Effector memory CD8-positive, alpha-beta T cell (primary cell): Measurements from ENCODE around the gene GDI2.
"Not testable (repeated sequence)": the region's sequence is repeated elsewhere in the genome, so short reads cannot be mapped to it uniquely, and the experiment has no call there.

Source experiments
- ATAC-seq: fragments of 150-1000 bp; cut with Tn5 transposase; replicated peaks from 2 replicates; pipeline ENCODE4 v1.10.0; 2021; ENCODE audit warnings: mild to moderate bottlenecking, moderate library complexity
- DNase-seq, 3 experiments: peaks; one replicate each; pipeline ENCODE4 v3.0.0; 2021
- H3K27ac Mint-ChIP-seq, 2 donors: one replicate each; pipeline ENCODE4 v1.8.0; 2022; ENCODE audit warnings: mild to moderate bottlenecking in 2 of 2, mixed read lengths in 2 of 2, moderate library complexity in 2 of 2
- H3K27me3 Mint-ChIP-seq, 2 donors: one replicate each; pipeline ENCODE4 v1.8.0; 2022; ENCODE audit warnings: mixed read lengths in 2 of 2
- H3K36me3 Mint-ChIP-seq: one replicate; pipeline ENCODE4 v1.8.0; 2022; ENCODE audit warnings: mild to moderate bottlenecking, moderate library complexity, mixed read lengths; ENCODE audit not compliant: insufficient read depth
- H3K4me1 Mint-ChIP-seq, 2 donors: one replicate each; pipeline ENCODE4 v1.8.0; 2022; ENCODE audit warnings: low read depth in 2 of 2, mixed read lengths in 2 of 2
- H3K4me3 Mint-ChIP-seq, 2 donors: one replicate each; pipeline ENCODE4 v1.8.0; 2022; ENCODE audit warnings: mild to moderate bottlenecking in 2 of 2, mixed read lengths in 2 of 2, moderate library complexity in 2 of 2
- H3K9me3 Mint-ChIP-seq, 2 donors: one replicate each; pipeline ENCODE4 v1.8.0; 2022; ENCODE audit warnings: mixed read lengths in 2 of 2
- total RNA-seq, 9 experiments: gene quantifications; one replicate each; lab custom pipeline; 2026; lab: John Stamatoyannopoulos, UW

GDI2 gene
- 143 to 467 (median 278) reads per million in 9 experiments for total RNA-seq

- H3K9me3 Mint-ChIP-seq = no peaks in the 10 kb centered on the region
- peak; percentile 95 to 98 (median 97) for DNase-seq
- peak within 1 kb of the TSS; percentile 69 to 92 for H3K27ac Mint-ChIP-seq
- ATAC-seq = peak; percentile 90
- peak within 1 kb of the TSS; percentile 88 to 92 for H3K4me3 Mint-ChIP-seq
- H3K4me1 Mint-ChIP-seq = peaks cover 29 to 48% of the 10 kb centered on the region in 2 donors
- H3K36me3 Mint-ChIP-seq = peaks cover 14% of the 10 kb centered on the region
- H3K27me3 Mint-ChIP-seq = no peaks in the 10 kb centered on the region
Measured at GRCh38 chr10:5813341-5814109, at the start of gene GDI2. TSS of gene GDI2 (minus strand) at chr10:5813434. CDS start at chr10:5813258, 176 bp downstream.

- no peak for DNase-seq
- Mint-ChIP-seq H3K36me3 (no peaks in the 10 kb centered on the region), H3K4me3 (no peak overlapping the region), H3K9me3 (no peaks in the 10 kb centered on the region), H3K4me1 (no peaks in the 10 kb centered on the region), H3K27ac (no peak overlapping the region), H3K27me3 (no peaks in the 10 kb centered on the region)
- ATAC-seq = peak; percentile 24
Measured at GRCh38 chr10:5862360-5862961, 49.2 kb upstream of the GDI2 start.

GRCh38 chr10:5860066-5860465 is 46.8 kb upstream of the GDI2 start:
- Mint-ChIP-seq H3K27me3 (peaks cover 5 to 7% of the 10 kb centered on the region in 2 donors), H3K4me1 (no peaks in the 10 kb centered on the region), H3K27ac (no peak overlapping the region), H3K4me3 (no peak overlapping the region), H3K9me3 (no peaks in the 10 kb centered on the region), H3K36me3 (no peaks in the 10 kb centered on the region)
- ATAC-seq (no peak), DNase-seq (no peak)

GRCh38 chr10:5858811-5859210 is 45.6 kb upstream of the GDI2 start:
- DNase-seq (no peak), ATAC-seq (no peak)
- no peak overlapping the region for H3K4me3 Mint-ChIP-seq
- H3K36me3 Mint-ChIP-seq = no peaks in the 10 kb centered on the region
- H3K4me1 Mint-ChIP-seq = no peaks in the 10 kb centered on the region
- H3K27me3 Mint-ChIP-seq = peaks cover 10 to 15% of the 10 kb centered on the region in 2 donors
- H3K9me3 Mint-ChIP-seq = no peaks in the 10 kb centered on the region
- H3K27ac Mint-ChIP-seq = peak overlapping the region in 1 of 2 donors; percentile 49

- no peak for DNase-seq
- Mint-ChIP-seq H3K9me3 (no peaks in the 10 kb centered on the region), H3K4me1 (no peaks in the 10 kb centered on the region), H3K36me3 (peaks cover under 1% of the 10 kb centered on the region), H3K4me3 (no peak overlapping the region), H3K27ac (no peak overlapping the region), H3K27me3 (peaks cover 19 to 30% of the 10 kb centered on the region in 2 donors)
- no peak for ATAC-seq
Measured at GRCh38 chr10:5856701-5857004, 43.4 kb upstream of the GDI2 start.

- DNase-seq = no peak
- no peak overlapping the region for H3K27ac Mint-ChIP-seq
- no peaks in the 10 kb centered on the region for H3K4me1 Mint-ChIP-seq
- no peaks in the 10 kb centered on the region for H3K9me3 Mint-ChIP-seq
- peaks cover 3% of the 10 kb centered on the region for H3K36me3 Mint-ChIP-seq
- ATAC-seq = no peak
- no peak overlapping the region for H3K4me3 Mint-ChIP-seq
- H3K27me3 Mint-ChIP-seq = peaks cover 19 to 30% of the 10 kb centered on the region in 2 donors
Measured at GRCh38 chr10:5855979-5856700, 42.9 kb upstream of the GDI2 start.

GRCh38 chr10:5854131-5854475 is 40.9 kb upstream of the GDI2 start:
- no peak overlapping the region for H3K27ac Mint-ChIP-seq
- no peak for DNase-seq

GRCh38 chr10:5846667-5847066 is 33.4 kb upstream of the GDI2 start:
- not testable (repeated sequence) for H3K9me3 Mint-ChIP-seq, ATAC-seq, H3K4me3 Mint-ChIP-seq, H3K27me3 Mint-ChIP-seq, H3K36me3 Mint-ChIP-seq, H3K27ac Mint-ChIP-seq, H3K4me1 Mint-ChIP-seq, DNase-seq

More at GRCh38 chr10:5854131-5854475, 40.9 kb upstream of the GDI2 start:
- H3K4me1 Mint-ChIP-seq = no peaks in the 10 kb centered on the region
- no peak for ATAC-seq
- H3K27me3 Mint-ChIP-seq = peaks cover 19 to 30% of the 10 kb centered on the region in 2 donors
- H3K36me3 Mint-ChIP-seq = peaks cover 3% of the 10 kb centered on the region
- H3K9me3 Mint-ChIP-seq = no peaks in the 10 kb centered on the region
- H3K4me3 Mint-ChIP-seq = no peak overlapping the region

- H3K27ac Mint-ChIP-seq = no peak overlapping the region
- no peak for DNase-seq
- no peak for ATAC-seq
- no peaks in the 10 kb centered on the region for H3K9me3 Mint-ChIP-seq
- no peak overlapping the region for H3K4me3 Mint-ChIP-seq
- H3K36me3 Mint-ChIP-seq = no peaks in the 10 kb centered on the region
- H3K4me1 Mint-ChIP-seq = peaks cover 6% of the 10 kb centered on the region in 2 donors
- peaks cover 16 to 24% of the 10 kb centered on the region in 2 donors for H3K27me3 Mint-ChIP-seq
Measured at GRCh38 chr10:5844345-5845055, 31.3 kb upstream of the GDI2 start.

- Mint-ChIP-seq H3K9me3 (no peaks in the 10 kb centered on the region), H3K4me1 (peaks cover 6% of the 10 kb centered on the region in 2 donors)
- no peak for ATAC-seq
Measured at GRCh38 chr10:5843686-5844344, 30.6 kb upstream of the GDI2 start.

GRCh38 chr10:5841965-5842364 is 28.7 kb upstream of the GDI2 start:
- Mint-ChIP-seq H3K27ac (no peak overlapping the region), H3K4me1 (peaks cover 6% of the 10 kb centered on the region in 2 donors), H3K9me3 (no peaks in the 10 kb centered on the region), H3K4me3 (no peak overlapping the region), H3K27me3 (peaks cover 16 to 29% of the 10 kb centered on the region in 2 donors), H3K36me3 (peaks cover 5% of the 10 kb centered on the region)
- DNase-seq (no peak), ATAC-seq (no peak)

More at GRCh38 chr10:5843686-5844344, 30.6 kb upstream of the GDI2 start:
- H3K27ac Mint-ChIP-seq = no peak overlapping the region
- peaks cover 16 to 29% of the 10 kb centered on the region in 2 donors for H3K27me3 Mint-ChIP-seq
- no peaks in the 10 kb centered on the region for H3K36me3 Mint-ChIP-seq
- no peak overlapping the region for H3K4me3 Mint-ChIP-seq
- DNase-seq = no peak

GRCh38 chr10:5840314-5841307 is 27.4 kb upstream of the GDI2 start:
- DNase-seq = no peak
- no peak overlapping the region for H3K27ac Mint-ChIP-seq

More at GRCh38 chr10:5840314-5841307, 27.4 kb upstream of the GDI2 start:
- peaks cover 5% of the 10 kb centered on the region for H3K36me3 Mint-ChIP-seq
- H3K27me3 Mint-ChIP-seq = peaks cover 16 to 29% of the 10 kb centered on the region in 2 donors
- H3K4me1 Mint-ChIP-seq = peaks cover 6% of the 10 kb centered on the region in 2 donors
- no peak overlapping the region for H3K4me3 Mint-ChIP-seq
- ATAC-seq = peak; percentile 39
- H3K9me3 Mint-ChIP-seq = no peaks in the 10 kb centered on the region
